Activated T-cell treated with anti-CD3 and anti-CD28 coated beads, Interleukin-2, amount 50 U/mL, for 72 hours (primary cell): Measurements from ENCODE around the gene ACYP2. TPM values are rescaled to one million over a fixed set of nuclear protein-coding genes. Genes with fewer than 3 reads are reported as not detected.
"Not testable (repeated sequence)": the region's sequence is repeated elsewhere in the genome, so short reads cannot be mapped to it uniquely, and the experiment has no call there.

ENCODE experiments used
- ATAC-seq, 2 donors: fragments of 150-1000 bp; cut with Tn5 transposase; replicated peaks in 1 of 2; 2 replicates each; pipeline ENCODE4 v1.10.0; 2021; ENCODE audit warnings: moderate library complexity in 2 of 2, mild to moderate bottlenecking in 1 of 2
- DNase-seq, 2 donors: peaks; one replicate each; pipeline ENCODE4 v3.0.0; 2021 to 2022; ENCODE audit warnings: mixed read lengths in 1 of 2
- H3K27ac Mint-ChIP-seq: one replicate; pipeline ENCODE4 v1.8.0; 2022; ENCODE audit warnings: mild to moderate bottlenecking, moderate library complexity, mixed read lengths
- H3K27me3 Mint-ChIP-seq: one replicate; pipeline ENCODE4 v1.8.0; 2022; ENCODE audit warnings: low read depth, mixed read lengths
- H3K36me3 Mint-ChIP-seq, 2 donors: one replicate each; pipeline ENCODE4 v1.8.0; 2022; ENCODE audit warnings: mixed read lengths in 2 of 2, mild to moderate bottlenecking in 1 of 2; ENCODE audit not compliant: insufficient read depth in 2 of 2
- H3K4me1 Mint-ChIP-seq: one replicate; pipeline ENCODE4 v1.8.0; 2022; ENCODE audit warnings: low read depth, mixed read lengths
- H3K4me3 Mint-ChIP-seq, 2 donors: one replicate each; pipeline ENCODE4 v1.8.0; 2022; ENCODE audit warnings: mild to moderate bottlenecking in 2 of 2, mixed read lengths in 2 of 2, moderate library complexity in 2 of 2
- H3K9me3 Mint-ChIP-seq, 2 donors: one replicate each; pipeline ENCODE4 v1.8.0; 2022; ENCODE audit warnings: mixed read lengths in 2 of 2
- total RNA-seq, 2 donors: library from RNA; stranded (reverse); gene quantifications; one replicate each; pipeline ENCODE4 v1.2.3, GENCODE V29; 2022

The ACYP2 gene
- total RNA-seq, 2 donors from 2014 or later = 9.6 to 10.8 TPM

- Mint-ChIP-seq H3K36me3 (no peaks in the 10 kb centered on the region), H3K27ac (no peak overlapping the region), H3K4me1 (peaks cover 10% of the 10 kb centered on the region)
Observed at GRCh38 chr2:54103454-54104314, 11.7 kb upstream of the ACYP2 start.

GRCh38 chr2:54106631-54107454 is 8.6 kb upstream of the ACYP2 start:
- H3K9me3 Mint-ChIP-seq = no peaks in the 10 kb centered on the region
- peak overlapping the region in 1 of 2 donors; percentile 66 for H3K4me3 Mint-ChIP-seq
- peak; percentile 83 to 84 for ATAC-seq

More at GRCh38 chr2:54103454-54104314, 11.7 kb upstream of the ACYP2 start:
- Mint-ChIP-seq H3K9me3 (no peaks in the 10 kb centered on the region), H3K27me3 (no peaks in the 10 kb centered on the region), H3K4me3 (peak overlapping the region in 1 of 2 donors; percentile 14)
- peak; percentile 12 to 29 for DNase-seq
- ATAC-seq = peak; percentile 75 to 84

GRCh38 chr2:54107455-54107764 is 8.0 kb upstream of the ACYP2 start:
- DNase-seq (no peak), ATAC-seq (no peak)
- Mint-ChIP-seq H3K36me3 (no peaks in the 10 kb centered on the region), H3K9me3 (no peaks in the 10 kb centered on the region), H3K4me3 (no peak overlapping the region), H3K27me3 (no peaks in the 10 kb centered on the region), H3K27ac (no peak overlapping the region), H3K4me1 (peaks cover 5% of the 10 kb centered on the region)

More at GRCh38 chr2:54106631-54107454, 8.6 kb upstream of the ACYP2 start:
- no peak overlapping the region for H3K27ac Mint-ChIP-seq
- H3K27me3 Mint-ChIP-seq = no peaks in the 10 kb centered on the region
- peaks cover 5% of the 10 kb centered on the region for H3K4me1 Mint-ChIP-seq
- H3K36me3 Mint-ChIP-seq = no peaks in the 10 kb centered on the region
- peak; percentile 35 to 42 for DNase-seq

- Mint-ChIP-seq H3K27me3 (no peaks in the 10 kb centered on the region), H3K4me3 (no peak overlapping the region), H3K4me1 (peaks cover 5% of the 10 kb centered on the region), H3K27ac (no peak overlapping the region), H3K9me3 (no peaks in the 10 kb centered on the region), H3K36me3 (no peaks in the 10 kb centered on the region)
- ATAC-seq (no peak), DNase-seq (no peak)
Observed at GRCh38 chr2:54107903-54108615, 7.4 kb upstream of the ACYP2 start.

- peaks cover 8% of the 10 kb centered on the region for H3K4me1 Mint-ChIP-seq
- ATAC-seq = no peak
- no peak overlapping the region for H3K27ac Mint-ChIP-seq
- H3K36me3 Mint-ChIP-seq = peaks cover 0 to 2% of the 10 kb centered on the region in 2 donors
- DNase-seq = no peak
- no peak overlapping the region for H3K4me3 Mint-ChIP-seq
- no peaks in the 10 kb centered on the region for H3K9me3 Mint-ChIP-seq
- H3K27me3 Mint-ChIP-seq = no peaks in the 10 kb centered on the region
Observed at GRCh38 chr2:54109848-54110247, 5.6 kb upstream of the ACYP2 start.

- peak overlapping the region; percentile 88 to 94 for H3K4me3 Mint-ChIP-seq
- H3K27me3 Mint-ChIP-seq, DNase-seq, ATAC-seq: not testable (repeated sequence)
- H3K9me3 Mint-ChIP-seq = peaks cover 5 to 10% of the 10 kb centered on the region in 2 donors
- peak overlapping the region; percentile 95 for H3K27ac Mint-ChIP-seq
- peaks cover 10 to 20% of the 10 kb centered on the region in 2 donors for H3K36me3 Mint-ChIP-seq
- peaks cover 11% of the 10 kb centered on the region for H3K4me1 Mint-ChIP-seq
Observed at GRCh38 chr2:54114479-54114878, 936 bp upstream of the ACYP2 start.

GRCh38 chr2:54114936-54115283 is 505 bp upstream of the ACYP2 start:
- Mint-ChIP-seq H3K36me3 (peaks cover 10 to 20% of the 10 kb centered on the region in 2 donors), H3K27ac (peak overlapping the region; percentile 95), H3K4me1 (peaks cover 11% of the 10 kb centered on the region), H3K9me3 (peaks cover 5 to 11% of the 10 kb centered on the region in 2 donors), H3K4me3 (peak overlapping the region; percentile 88 to 94), H3K27me3 (no peaks in the 10 kb centered on the region)
- ATAC-seq = no peak
- DNase-seq = no peak

- H3K27ac Mint-ChIP-seq = peak overlapping the region; percentile 86
- peaks cover 11% of the 10 kb centered on the region for H3K4me1 Mint-ChIP-seq
- H3K27me3 Mint-ChIP-seq, ATAC-seq, DNase-seq: not testable (repeated sequence)
- H3K9me3 Mint-ChIP-seq = peaks cover 5 to 12% of the 10 kb centered on the region in 2 donors
- peak overlapping the region; percentile 59 to 75 for H3K4me3 Mint-ChIP-seq
- H3K36me3 Mint-ChIP-seq = peaks cover 10 to 24% of the 10 kb centered on the region in 2 donors
Observed at GRCh38 chr2:54116598-54116997, 1.2 kb downstream of the ACYP2 start.

- H3K36me3 Mint-ChIP-seq = peaks cover 6 to 15% of the 10 kb centered on the region in 2 donors
- no peak for DNase-seq
- no peaks in the 10 kb centered on the region for H3K27me3 Mint-ChIP-seq
- no peak for ATAC-seq
- H3K4me3 Mint-ChIP-seq = no peak overlapping the region
- H3K4me1 Mint-ChIP-seq = no peaks in the 10 kb centered on the region
- H3K9me3 Mint-ChIP-seq = peaks cover 5 to 12% of the 10 kb centered on the region in 2 donors
- no peak overlapping the region for H3K27ac Mint-ChIP-seq
Observed at GRCh38 chr2:54120950-54121349, 5.5 kb downstream of the ACYP2 start.

- H3K27ac Mint-ChIP-seq = no peak overlapping the region
- peaks cover 0 to 8% of the 10 kb centered on the region in 2 donors for H3K9me3 Mint-ChIP-seq
- H3K4me1 Mint-ChIP-seq = no peaks in the 10 kb centered on the region
- ATAC-seq (no peak), DNase-seq (no peak)
- peaks cover 0 to 7% of the 10 kb centered on the region in 2 donors for H3K36me3 Mint-ChIP-seq
- H3K4me3 Mint-ChIP-seq = no peak overlapping the region
- no peaks in the 10 kb centered on the region for H3K27me3 Mint-ChIP-seq
Observed at GRCh38 chr2:54122171-54122935, 6.9 kb downstream of the ACYP2 start.

GRCh38 chr2:54122939-54123338 is 7.5 kb downstream of the ACYP2 start:
- H3K36me3 Mint-ChIP-seq = peaks cover 0 to 7% of the 10 kb centered on the region in 2 donors
- DNase-seq (no peak), ATAC-seq (no peak)
- no peak overlapping the region for H3K27ac Mint-ChIP-seq
- no peak overlapping the region for H3K4me3 Mint-ChIP-seq
- no peaks in the 10 kb centered on the region for H3K27me3 Mint-ChIP-seq
- H3K4me1 Mint-ChIP-seq = no peaks in the 10 kb centered on the region
- peaks cover 0 to 6% of the 10 kb centered on the region in 2 donors for H3K9me3 Mint-ChIP-seq

- not testable (repeated sequence) for H3K4me3 Mint-ChIP-seq, H3K9me3 Mint-ChIP-seq, ATAC-seq, H3K4me1 Mint-ChIP-seq, DNase-seq, H3K36me3 Mint-ChIP-seq, H3K27me3 Mint-ChIP-seq, H3K27ac Mint-ChIP-seq
Observed at GRCh38 chr2:54127174-54127573, 11.8 kb downstream of the ACYP2 start.
